ENCODE data around the gene JPH4.

Gene JPH4

GRCh38 chr14:23563473-23564180 lies 15.0 kb downstream of the JPH4 start:
- Histone ChIP-seq H3K27ac (ENCODE audit: low read depth, low read length, poor library complexity, severe bottlenecking) (no peak overlapping the region), H3K36me3 (ENCODE audit: insufficient read depth, low read length) (peaks cover 59% of the 10 kb centered on the region; the same call in 1 of the 2 replicates)

GRCh38 chr14:23562822-23563472 lies 15.6 kb downstream of the JPH4 start:
- Histone ChIP-seq H3K4me3 (ENCODE audit: low read depth, low read length, poor library complexity, severe bottlenecking) (no peak overlapping the region), H3K9me2 (ENCODE audit: low read depth, low read length) (no peaks in the 10 kb centered on the region), H3K36me3 (ENCODE audit: insufficient read depth, low read length) (peaks cover 59% of the 10 kb centered on the region; the same call in 1 of the 2 replicates), H2AFZ (ENCODE audit: low read length) (no peak overlapping the region), H3K9ac (ENCODE audit: low read length) (no peak overlapping the region), H4K20me1 (ENCODE audit: insufficient read depth, low read length) (no peaks in the 10 kb centered on the region), H3F3A (ENCODE audit: insufficient read depth, low read length) (no peaks in the 10 kb centered on the region), H3K4me2 (ENCODE audit: low read length) (no peak overlapping the region), H3K27ac (ENCODE audit: low read depth, low read length, poor library complexity, severe bottlenecking) (no peak overlapping the region), H3K79me2 (ENCODE audit: insufficient read depth, low read length) (no peaks in the 10 kb centered on the region), H3K9me3 (ENCODE audit: low read length) (no peaks in the 10 kb centered on the region), H3K4me1 (ENCODE audit: insufficient read depth, low read length, severe bottlenecking) (peaks cover 24% of the 10 kb centered on the region), H3K27me3 (ENCODE audit: insufficient read depth, low read length) (no peaks in the 10 kb centered on the region)
- TF ChIP-seq CTCF (IDR thresholded peaks at IDR 0.05; ENCODE audit: low read length), result peak; percentile 86
- TF ChIP-seq EZH2 (IDR thresholded peaks at IDR 0.05; ENCODE audit: borderline replicate concordance, low read length), result no peak

More at GRCh38 chr14:23563473-23564180, 15.0 kb downstream of the JPH4 start:
- H3K4me1 ChIP-seq (ENCODE audit: insufficient read depth, low read length, severe bottlenecking), result peaks cover 23% of the 10 kb centered on the region
- H3K4me3 ChIP-seq (ENCODE audit: low read depth, low read length, poor library complexity, severe bottlenecking), result no peak overlapping the region
- H3K4me2 ChIP-seq (ENCODE audit: low read length), result no peak overlapping the region
- no peak overlapping the region for H3K9ac ChIP-seq (ENCODE audit: low read length)
- H3K27me3 ChIP-seq (ENCODE audit: insufficient read depth, low read length), result no peaks in the 10 kb centered on the region
- TF ChIP-seq CTCF (IDR thresholded peaks at IDR 0.05; ENCODE audit: low read length), result no peak
- no peaks in the 10 kb centered on the region for H3K9me2 ChIP-seq (ENCODE audit: low read depth, low read length)
- no peaks in the 10 kb centered on the region for H4K20me1 ChIP-seq (ENCODE audit: insufficient read depth, low read length)
- H3K9me3 ChIP-seq (ENCODE audit: low read length), result no peaks in the 10 kb centered on the region
- H3K79me2 ChIP-seq (ENCODE audit: insufficient read depth, low read length), result no peaks in the 10 kb centered on the region
- no peaks in the 10 kb centered on the region for H3F3A ChIP-seq (ENCODE audit: insufficient read depth, low read length)
- H2AFZ ChIP-seq (ENCODE audit: low read length), result no peak overlapping the region

- TF ChIP-seq EZH2 (IDR thresholded peaks at IDR 0.05; ENCODE audit: borderline replicate concordance, low read length) (no peak), CTCF (IDR thresholded peaks at IDR 0.05; ENCODE audit: low read length) (no peak)
- H2AFZ ChIP-seq (ENCODE audit: low read length), result no peak overlapping the region
- H3K79me2 ChIP-seq (ENCODE audit: insufficient read depth, low read length), result no peaks in the 10 kb centered on the region
- no peak overlapping the region for H3K27ac ChIP-seq (ENCODE audit: low read depth, low read length, poor library complexity, severe bottlenecking)
- H3K9ac ChIP-seq (ENCODE audit: low read length), result no peak overlapping the region
- no peaks in the 10 kb centered on the region for H3F3A ChIP-seq (ENCODE audit: insufficient read depth, low read length)
- H4K20me1 ChIP-seq (ENCODE audit: insufficient read depth, low read length), result no peaks in the 10 kb centered on the region
- no peaks in the 10 kb centered on the region for H3K27me3 ChIP-seq (ENCODE audit: insufficient read depth, low read length)
- peaks cover 28% of the 10 kb centered on the region for H3K4me1 ChIP-seq (ENCODE audit: insufficient read depth, low read length, severe bottlenecking)
- no peak overlapping the region for H3K4me2 ChIP-seq (ENCODE audit: low read length)
- no peaks in the 10 kb centered on the region for H3K9me3 ChIP-seq (ENCODE audit: low read length)
- H3K9me2 ChIP-seq (ENCODE audit: low read depth, low read length), result no peaks in the 10 kb centered on the region
- no peak overlapping the region for H3K4me3 ChIP-seq (ENCODE audit: low read depth, low read length, poor library complexity, severe bottlenecking)
- peaks cover 59% of the 10 kb centered on the region; the same call in 1 of the 2 replicates for H3K36me3 ChIP-seq (ENCODE audit: insufficient read depth, low read length)
These were observed 16.4 kb downstream of the JPH4 start for GRCh38 chr14:23561873-23562821.
